ENCODE data around the gene POU3F2.

The POU3F2 gene

DNA sequence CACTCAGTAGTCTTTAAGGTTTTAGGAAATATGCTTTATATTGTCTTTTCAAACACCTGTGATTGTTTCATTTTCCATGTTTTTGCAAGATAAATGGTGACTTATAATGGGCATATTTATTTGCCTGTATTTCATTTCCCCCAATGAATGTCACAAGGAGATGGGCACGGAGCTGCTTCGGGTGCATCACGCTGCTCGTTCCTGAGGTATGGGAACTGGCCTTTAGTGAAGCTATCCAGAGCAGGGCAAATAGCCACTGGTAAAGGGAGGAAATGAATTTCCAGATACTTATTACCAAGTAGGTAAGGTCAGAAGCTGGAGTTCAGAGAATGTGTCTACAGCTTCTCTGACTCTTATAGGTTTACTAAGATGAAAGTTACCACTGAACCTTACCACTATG lies 3.7 kb downstream of the POU3F2 start:
- H3K27me3 ChIP-seq (ENCODE audit: control insufficient read depth, insufficient read depth, low read length, poor library complexity, severe bottlenecking), result peaks cover 88% of the 10 kb centered on the region
- no peak overlapping the region for H3K27ac ChIP-seq (ENCODE audit: insufficient read depth, low read depth, low read length, poor library complexity, severe bottlenecking)
- H3K36me3 ChIP-seq (ENCODE audit: control insufficient read depth, insufficient read depth, low read length), result no peaks in the 10 kb centered on the region
- H3K4me3 ChIP-seq (ENCODE audit: insufficient read depth, low read depth, low read length), result peak overlapping the region; percentile 62
- H3K4me1 ChIP-seq (ENCODE audit: control insufficient read depth, insufficient read depth, low read length), result peaks cover 22% of the 10 kb centered on the region
- 4 to 8% methylated on average over 4 of the region's 4 CpGs for WGBS, 2 experiments
- H3K9me3 ChIP-seq (ENCODE audit: control insufficient read depth, low read length), result no peaks in the 10 kb centered on the region

DNA sequence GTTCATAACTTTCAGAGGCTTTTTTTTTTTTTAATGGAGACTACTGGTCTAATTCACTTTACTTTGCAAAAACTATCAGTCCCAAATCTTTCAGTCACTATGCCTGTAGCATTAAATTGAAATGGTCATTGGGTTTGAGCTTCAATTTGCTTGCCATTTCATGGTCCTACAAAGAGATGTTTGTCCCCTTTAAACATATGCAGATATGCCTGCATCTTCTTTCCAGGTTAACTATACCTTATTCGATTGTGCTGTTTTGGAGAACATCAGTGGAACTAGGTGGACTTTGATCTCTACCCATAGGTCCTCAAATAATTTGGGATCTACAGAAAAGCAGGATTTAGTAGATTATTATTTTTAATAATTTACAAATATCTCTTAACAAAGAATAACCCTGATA lies 4.6 kb downstream of the POU3F2 start:
- H3K9me3 ChIP-seq (ENCODE audit: control insufficient read depth, low read length), result no peaks in the 10 kb centered on the region
- H3K4me3 ChIP-seq (ENCODE audit: insufficient read depth, low read depth, low read length), result peak overlapping the region; percentile 16
- no peaks in the 10 kb centered on the region for H3K36me3 ChIP-seq (ENCODE audit: control insufficient read depth, insufficient read depth, low read length)
- peaks cover 24% of the 10 kb centered on the region for H3K4me1 ChIP-seq (ENCODE audit: control insufficient read depth, insufficient read depth, low read length)
- WGBS, 2 experiments, result 36% methylated on average over 1 of the region's 1 CpG; no CpG with 5 or more reads in 1 of the 2 experiments
- H3K27ac ChIP-seq (ENCODE audit: insufficient read depth, low read depth, low read length, poor library complexity, severe bottlenecking), result no peak overlapping the region
- H3K27me3 ChIP-seq (ENCODE audit: control insufficient read depth, insufficient read depth, low read length, poor library complexity, severe bottlenecking), result peaks cover 88% of the 10 kb centered on the region

DNA sequence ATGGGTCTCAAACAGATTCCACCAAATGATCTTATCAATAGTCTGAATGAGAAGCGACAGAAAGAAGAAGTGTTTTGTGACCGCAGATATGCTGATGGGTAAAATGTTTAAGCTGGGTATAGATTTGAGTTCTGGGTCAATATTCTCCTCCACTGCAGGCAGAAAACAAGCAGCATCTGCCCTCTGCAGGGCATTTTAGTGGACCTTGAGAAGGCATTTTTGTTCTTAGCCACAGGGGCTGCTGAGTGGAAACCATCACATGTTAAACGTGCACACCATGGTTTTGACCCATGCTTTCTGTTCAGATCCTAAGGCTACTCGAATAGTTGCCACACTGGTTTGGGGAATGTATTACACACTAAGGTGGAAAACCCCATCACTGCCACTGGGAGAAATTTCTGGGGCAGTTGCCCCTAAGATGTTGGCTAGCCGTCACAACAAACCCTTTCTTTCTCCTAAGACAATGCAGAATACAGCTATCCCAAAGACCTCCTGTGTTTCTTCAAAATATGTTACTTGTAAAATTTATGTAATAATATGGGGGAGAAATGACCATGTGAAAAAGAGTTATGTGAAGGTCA lies 5.5 kb downstream of the POU3F2 start:
- peak overlapping the region; percentile 13 for H3K4me3 ChIP-seq (ENCODE audit: insufficient read depth, low read depth, low read length)
- H3K27me3 ChIP-seq (ENCODE audit: control insufficient read depth, insufficient read depth, low read length, poor library complexity, severe bottlenecking), result peaks cover 94% of the 10 kb centered on the region
- no peak overlapping the region for H3K27ac ChIP-seq (ENCODE audit: insufficient read depth, low read depth, low read length, poor library complexity, severe bottlenecking)
- no peaks in the 10 kb centered on the region for H3K9me3 ChIP-seq (ENCODE audit: control insufficient read depth, low read length)
- WGBS, 2 experiments, result 22 to 24% methylated on average over 5 of the region's 5 CpGs
- H3K36me3 ChIP-seq (ENCODE audit: control insufficient read depth, insufficient read depth, low read length), result no peaks in the 10 kb centered on the region
- H3K4me1 ChIP-seq (ENCODE audit: control insufficient read depth, insufficient read depth, low read length), result peaks cover 24% of the 10 kb centered on the region

DNA sequence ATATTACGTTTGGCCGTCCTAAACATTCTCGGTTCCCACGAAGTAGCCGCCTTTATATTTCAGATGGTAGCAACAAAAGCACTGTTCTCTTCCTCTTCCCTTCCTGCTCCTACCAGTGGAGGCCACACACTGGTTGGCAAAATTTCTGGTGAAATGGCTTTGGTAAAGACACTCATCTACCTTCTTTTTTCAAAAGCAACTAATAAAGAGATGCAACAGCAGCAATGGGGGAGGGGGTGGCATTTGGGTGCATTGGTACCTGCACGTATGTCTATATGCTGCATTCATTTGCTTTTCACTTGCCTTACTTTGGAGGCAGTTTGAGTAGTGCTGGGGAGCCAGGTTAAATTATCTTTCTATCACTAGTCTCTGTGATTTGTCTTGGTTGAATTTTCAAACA lies 6.0 kb downstream of the POU3F2 start:
- Histone ChIP-seq H3K27me3 (ENCODE audit: control insufficient read depth, insufficient read depth, low read length, poor library complexity, severe bottlenecking) (peaks cover 94% of the 10 kb centered on the region), H3K36me3 (ENCODE audit: control insufficient read depth, insufficient read depth, low read length) (no peaks in the 10 kb centered on the region), H3K4me1 (ENCODE audit: control insufficient read depth, insufficient read depth, low read length) (peaks cover 24% of the 10 kb centered on the region), H3K4me3 (ENCODE audit: insufficient read depth, low read depth, low read length) (no peak overlapping the region), H3K27ac (ENCODE audit: insufficient read depth, low read depth, low read length, poor library complexity, severe bottlenecking) (no peak overlapping the region), H3K9me3 (ENCODE audit: control insufficient read depth, low read length) (no peaks in the 10 kb centered on the region)
- WGBS, 2 experiments, result 44 to 45% methylated on average over 6 of the region's 6 CpGs

DNA sequence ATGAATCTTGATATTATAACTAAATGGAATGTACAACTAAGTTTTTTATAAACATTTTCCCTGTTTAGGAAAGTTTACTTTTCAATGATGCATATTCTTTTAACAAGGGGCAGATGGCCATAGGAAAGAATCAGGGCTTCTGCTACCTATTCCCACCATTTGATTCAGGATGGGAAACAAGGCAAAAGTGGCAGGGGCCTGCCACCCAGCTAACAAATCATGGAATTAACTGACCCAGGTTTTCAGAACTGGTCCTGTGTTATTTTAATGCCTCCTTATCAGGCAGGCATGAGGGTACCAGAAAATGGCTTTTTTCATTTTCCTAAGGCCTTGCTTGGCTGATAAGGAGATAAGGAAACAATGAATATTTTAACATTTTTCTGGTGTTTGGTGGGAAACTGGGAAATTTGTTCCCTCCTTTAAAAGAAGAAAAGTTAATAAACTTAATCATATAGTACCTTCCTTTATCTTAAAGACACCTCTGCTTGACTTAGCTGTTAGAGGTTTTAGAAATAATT lies 6.7 kb downstream of the POU3F2 start:
- Histone ChIP-seq H3K36me3 (ENCODE audit: control insufficient read depth, insufficient read depth, low read length) (no peaks in the 10 kb centered on the region), H3K27ac (ENCODE audit: insufficient read depth, low read depth, low read length, poor library complexity, severe bottlenecking) (no peak overlapping the region), H3K4me1 (ENCODE audit: control insufficient read depth, insufficient read depth, low read length) (peaks cover 24% of the 10 kb centered on the region), H3K4me3 (ENCODE audit: insufficient read depth, low read depth, low read length) (no peak overlapping the region), H3K27me3 (ENCODE audit: control insufficient read depth, insufficient read depth, low read length, poor library complexity, severe bottlenecking) (peaks cover 88% of the 10 kb centered on the region), H3K9me3 (ENCODE audit: control insufficient read depth, low read length) (no peaks in the 10 kb centered on the region)

DNA sequence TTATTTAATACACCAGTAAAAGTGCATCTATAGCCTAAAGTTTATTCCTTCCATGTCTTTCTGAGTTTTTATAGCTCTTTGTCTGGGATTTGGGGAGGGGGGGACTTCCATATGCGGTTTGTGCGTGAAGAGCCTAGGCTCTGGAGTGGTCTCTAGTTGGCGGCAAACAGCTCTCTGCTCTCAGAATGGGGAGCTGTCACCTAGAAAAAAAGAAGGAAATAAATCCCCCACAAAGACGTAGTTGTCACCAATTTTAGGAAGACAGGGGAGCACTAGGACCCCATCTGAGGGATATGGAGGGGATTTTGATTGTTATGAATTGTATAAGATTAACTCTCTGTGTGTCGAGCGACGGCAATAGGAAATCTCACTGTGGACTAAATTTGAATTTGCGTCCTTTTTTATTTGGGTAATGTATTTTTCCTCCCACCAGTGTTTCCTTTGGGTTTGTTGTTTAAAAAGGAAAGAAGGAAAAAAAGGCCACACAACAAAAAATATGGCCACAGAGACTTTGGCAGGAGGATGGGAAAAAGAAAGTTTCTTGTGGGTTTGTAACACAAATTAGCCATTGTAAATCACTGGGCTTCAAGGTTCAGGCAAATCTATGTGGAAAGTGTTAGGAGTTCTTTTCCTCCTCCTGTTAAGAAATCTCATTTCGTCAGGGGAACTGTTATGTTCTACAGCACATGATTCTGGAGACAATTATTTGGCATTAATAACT lies 7.4 kb downstream of the POU3F2 start:
- peak overlapping the region; percentile 21 for H3K4me3 ChIP-seq (ENCODE audit: insufficient read depth, low read depth, low read length)
- H3K4me1 ChIP-seq (ENCODE audit: control insufficient read depth, insufficient read depth, low read length), result peaks cover 24% of the 10 kb centered on the region
- no peaks in the 10 kb centered on the region for H3K36me3 ChIP-seq (ENCODE audit: control insufficient read depth, insufficient read depth, low read length)
- no peak overlapping the region for H3K27ac ChIP-seq (ENCODE audit: insufficient read depth, low read depth, low read length, poor library complexity, severe bottlenecking)
- peaks cover 88% of the 10 kb centered on the region for H3K27me3 ChIP-seq (ENCODE audit: control insufficient read depth, insufficient read depth, low read length, poor library complexity, severe bottlenecking)
- WGBS, 2 experiments, result 7% methylated on average over 9 of the region's 9 CpGs
- no peaks in the 10 kb centered on the region for H3K9me3 ChIP-seq (ENCODE audit: control insufficient read depth, low read length)

DNA sequence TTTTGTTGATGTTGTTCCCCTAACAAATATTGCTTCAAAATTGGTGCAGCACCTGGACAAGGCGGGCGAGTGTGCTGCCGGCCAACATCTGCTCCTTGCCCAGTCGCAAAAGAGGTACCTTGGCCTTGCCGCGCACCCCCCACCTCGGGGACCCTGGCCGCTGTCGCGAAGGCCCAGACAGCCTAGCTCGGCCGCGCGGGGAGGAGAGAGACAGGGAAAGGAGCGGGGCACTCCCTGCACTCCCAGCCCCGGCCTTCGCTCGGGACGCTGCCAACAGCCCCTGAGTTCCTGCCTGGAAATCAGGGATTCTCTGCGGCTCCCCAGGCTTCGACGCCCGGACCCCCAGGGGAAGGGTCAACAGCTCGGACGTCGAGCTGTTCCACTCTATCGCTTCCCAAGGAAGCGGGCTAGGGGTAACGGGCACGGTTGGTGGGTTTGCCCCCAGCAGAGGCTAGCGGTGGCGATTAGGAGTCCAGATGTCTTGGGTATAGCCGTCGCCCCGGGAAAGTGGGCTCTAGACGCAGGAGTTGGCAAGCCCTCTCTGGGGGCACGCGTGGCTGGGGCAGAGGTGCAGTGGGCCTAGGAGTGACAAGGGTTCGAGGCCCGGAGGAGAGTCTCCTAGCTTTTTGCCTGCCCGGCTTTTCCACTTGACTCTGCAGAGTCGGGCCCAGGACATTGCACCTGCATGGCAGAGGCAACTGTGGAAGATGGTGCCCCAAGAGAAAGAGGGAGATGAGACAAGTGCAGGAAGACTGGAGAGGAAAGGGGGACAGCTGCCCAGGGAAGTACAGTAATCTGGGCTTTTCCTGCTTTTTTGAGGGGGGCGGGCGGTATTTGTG lies 8.2 kb downstream of the POU3F2 start:
- peaks cover 19% of the 10 kb centered on the region for H3K4me1 ChIP-seq (ENCODE audit: control insufficient read depth, insufficient read depth, low read length)
- H3K4me3 ChIP-seq (ENCODE audit: insufficient read depth, low read depth, low read length), result peak overlapping the region; percentile 34
- peaks cover 88% of the 10 kb centered on the region for H3K27me3 ChIP-seq (ENCODE audit: control insufficient read depth, insufficient read depth, low read length, poor library complexity, severe bottlenecking)
- H3K9me3 ChIP-seq (ENCODE audit: control insufficient read depth, low read length), result no peaks in the 10 kb centered on the region
- 3% methylated on average over 44 of the region's 44 CpGs for WGBS, 2 experiments
- H3K27ac ChIP-seq (ENCODE audit: insufficient read depth, low read depth, low read length, poor library complexity, severe bottlenecking), result no peak overlapping the region
- H3K36me3 ChIP-seq (ENCODE audit: control insufficient read depth, insufficient read depth, low read length), result no peaks in the 10 kb centered on the region

DNA sequence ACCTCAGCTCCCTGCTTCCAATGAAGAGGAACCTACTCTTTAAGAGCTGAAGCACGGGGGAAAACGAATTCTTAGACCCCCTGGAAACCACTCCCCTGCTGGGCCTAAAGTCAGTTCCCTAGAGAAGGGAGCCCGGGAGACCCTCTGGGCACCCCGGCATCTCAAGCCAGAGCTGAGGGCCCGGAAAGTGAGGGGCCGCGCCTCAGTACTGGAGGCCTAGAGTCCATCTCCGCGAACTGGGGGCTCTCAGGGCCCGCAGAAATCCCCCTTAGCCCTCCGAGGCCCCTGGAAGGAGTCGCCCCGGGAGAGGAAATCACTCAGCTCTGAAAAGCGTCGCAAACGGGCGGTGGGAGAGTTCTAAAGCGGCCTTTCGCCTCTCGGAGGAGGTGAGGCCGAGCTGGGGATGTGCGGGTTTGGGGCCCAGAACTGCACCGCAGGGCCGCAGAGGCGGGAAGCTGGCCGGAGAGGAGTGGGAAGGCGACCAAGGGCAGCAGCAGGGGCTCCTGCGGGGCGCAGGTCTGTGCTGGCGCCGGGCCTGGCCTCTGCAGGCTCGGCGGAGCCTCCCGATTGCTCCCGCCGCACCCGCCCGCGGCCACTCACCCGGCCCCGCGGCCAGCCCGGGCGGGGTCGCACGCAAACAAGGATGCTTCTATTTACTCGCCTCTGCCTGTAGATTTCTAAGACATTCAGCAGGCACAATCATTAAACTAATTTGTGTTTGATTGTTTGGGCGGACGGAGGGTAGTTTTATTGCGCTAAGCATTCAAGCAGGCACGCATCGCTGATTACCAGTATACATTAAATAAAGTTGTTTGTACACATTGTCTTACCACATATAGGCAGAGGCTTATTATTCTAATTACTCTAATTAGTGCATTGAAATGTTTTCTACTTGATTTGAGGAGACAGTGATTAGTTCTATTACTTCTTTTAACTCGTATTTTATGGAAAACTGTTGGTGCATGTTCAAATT lies 9.2 kb downstream of the POU3F2 start:
- Histone ChIP-seq H3K4me3 (ENCODE audit: insufficient read depth, low read depth, low read length) (peak overlapping the region; percentile 34), H3K36me3 (ENCODE audit: control insufficient read depth, insufficient read depth, low read length) (no peaks in the 10 kb centered on the region), H3K27ac (ENCODE audit: insufficient read depth, low read depth, low read length, poor library complexity, severe bottlenecking) (peak overlapping the region; percentile 52), H3K27me3 (ENCODE audit: control insufficient read depth, insufficient read depth, low read length, poor library complexity, severe bottlenecking) (peaks cover 88% of the 10 kb centered on the region), H3K9me3 (ENCODE audit: control insufficient read depth, low read length) (no peaks in the 10 kb centered on the region), H3K4me1 (ENCODE audit: control insufficient read depth, insufficient read depth, low read length) (peaks cover 19% of the 10 kb centered on the region)
- 0 to 1% methylated on average over 48 to 49 of the region's 53 CpGs for WGBS, 2 experiments

DNA sequence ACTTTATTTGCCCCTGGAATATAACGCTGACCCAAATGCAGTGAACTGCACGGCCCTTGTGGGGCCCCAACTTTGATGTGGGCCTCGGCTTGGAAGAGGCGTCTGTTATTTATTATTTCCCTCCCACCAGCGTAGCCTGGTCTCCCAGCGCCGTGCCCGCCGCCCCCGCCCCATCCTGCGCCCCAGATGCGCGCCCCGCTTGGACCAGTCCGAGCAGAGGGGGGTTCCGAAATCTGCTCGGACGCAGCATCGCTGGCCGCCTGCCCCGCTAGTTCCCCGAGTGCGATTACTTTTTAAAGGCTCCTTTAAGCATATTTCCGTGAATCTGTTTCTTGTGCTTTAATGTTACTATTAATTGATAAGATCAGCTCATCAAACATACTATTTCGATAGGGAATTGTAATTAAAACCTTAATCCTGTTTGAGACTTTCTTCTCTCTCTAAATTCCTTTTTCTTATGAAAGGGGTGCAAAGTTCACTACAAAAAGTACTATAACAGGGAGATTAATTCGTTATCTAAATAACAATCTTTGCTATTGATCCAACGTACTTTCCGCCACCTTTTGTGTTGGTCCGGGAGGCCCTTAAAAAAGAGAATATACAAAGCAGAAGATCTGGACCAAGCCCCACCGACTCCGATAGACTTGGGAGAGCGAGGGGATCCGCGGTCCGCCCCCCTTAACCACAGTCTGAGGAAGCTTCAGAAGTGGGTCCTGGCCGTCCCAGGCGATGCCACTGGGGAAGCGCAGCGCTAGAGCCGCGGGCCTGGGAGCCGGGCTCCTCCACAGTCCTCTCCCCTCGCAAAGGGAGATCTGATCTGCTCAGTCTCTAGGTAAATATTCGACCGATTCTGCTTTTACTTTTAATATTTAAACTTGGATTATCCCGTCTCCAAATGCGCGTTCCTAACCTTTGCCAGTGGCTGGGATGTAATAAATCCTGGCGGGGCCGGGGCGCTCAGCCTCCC lies 10.2 kb downstream of the POU3F2 start:
- Histone ChIP-seq H3K36me3 (ENCODE audit: control insufficient read depth, insufficient read depth, low read length) (no peaks in the 10 kb centered on the region), H3K27me3 (ENCODE audit: control insufficient read depth, insufficient read depth, low read length, poor library complexity, severe bottlenecking) (peaks cover 85% of the 10 kb centered on the region), H3K4me1 (ENCODE audit: control insufficient read depth, insufficient read depth, low read length) (peaks cover 19% of the 10 kb centered on the region), H3K4me3 (ENCODE audit: insufficient read depth, low read depth, low read length) (peak overlapping the region; percentile 34), H3K9me3 (ENCODE audit: control insufficient read depth, low read length) (no peaks in the 10 kb centered on the region), H3K27ac (ENCODE audit: insufficient read depth, low read depth, low read length, poor library complexity, severe bottlenecking) (peak overlapping the region; percentile 86)
- 1% methylated on average over 48 to 50 of the region's 51 CpGs for WGBS, 2 experiments

Data from ectodermal cell (in vitro differentiated cells).